ENCODE results near the gene MIS12. TPM values are rescaled to one million over a fixed set of nuclear protein-coding genes. Genes with fewer than 3 reads are reported as not detected.

MIS12 gene
- total and polyA plus RNA-seq, 2 of the 13 experiments (the other 11 are each of a cell fraction or from before 2014, with no cell fraction given) = 13.4 to 28.0 TPM

DNA sequence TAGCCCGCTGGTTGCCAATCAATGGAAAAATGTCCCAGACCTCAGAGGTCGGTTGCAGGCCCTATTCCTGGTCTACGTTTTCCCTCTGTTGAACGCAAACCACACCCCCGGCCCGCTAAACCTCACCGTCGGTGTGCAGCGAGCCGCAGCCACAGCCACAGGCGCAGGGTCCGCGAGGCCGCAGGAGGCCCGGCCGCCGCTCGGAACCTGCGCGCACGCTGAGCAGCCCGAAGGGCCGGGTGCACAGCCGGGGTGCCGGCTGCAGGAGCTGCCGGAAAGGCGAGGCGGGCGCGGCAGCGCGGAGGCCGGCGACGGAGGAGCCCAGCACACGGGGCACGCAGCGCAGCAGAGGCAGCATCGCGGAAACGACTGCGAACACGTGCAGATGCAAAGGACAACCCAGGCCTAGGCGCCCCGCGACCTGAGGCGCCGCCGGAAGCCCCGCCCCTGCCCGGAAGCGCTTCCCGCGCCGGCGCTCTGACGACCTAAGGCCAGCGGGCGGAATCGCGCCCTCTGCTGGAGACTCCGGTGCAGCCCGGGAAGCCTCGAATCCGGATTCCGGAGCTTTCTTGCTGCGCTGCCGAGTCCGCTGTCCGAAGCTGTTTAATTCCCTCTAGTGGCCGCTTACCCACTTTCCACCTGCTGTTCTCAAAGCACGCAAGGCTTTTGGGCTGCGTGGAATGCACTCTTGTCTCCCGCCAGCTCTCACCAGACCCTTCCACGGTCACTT is 47.5 kb upstream of the MIS12 start, which contains the start of gene C1QBP (continued):
- TF ChIP-seq ZNF576 (CRISPR knock-in tag; IDR thresholded peaks at IDR 0.05) = no peak
- TF ChIP-seq YY1 (IDR thresholded peaks at IDR 0.05; ENCODE audit: insufficient read depth, insufficient replicate concordance, low read depth, low read length) = peak; percentile 70
- peak; percentile 89 for TF ChIP-seq GATAD1 (CRISPR knock-in tag; IDR thresholded peaks at IDR 0.05)
- TF ChIP-seq ZNF747 (CRISPR knock-in tag; IDR thresholded peaks at IDR 0.05; ENCODE audit: borderline replicate concordance) = no peak; the same call in 1 of the 2 replicates
- TF ChIP-seq ARNTL (CRISPR knock-in tag; IDR thresholded peaks at IDR 0.05) = 0 out of 2 replicates have a peak, but pooled peaks have one; percentile 59
- no peak for TF ChIP-seq MED13 (CRISPR knock-in tag; IDR thresholded peaks at IDR 0.05)
- TF ChIP-seq, protein P1, sequence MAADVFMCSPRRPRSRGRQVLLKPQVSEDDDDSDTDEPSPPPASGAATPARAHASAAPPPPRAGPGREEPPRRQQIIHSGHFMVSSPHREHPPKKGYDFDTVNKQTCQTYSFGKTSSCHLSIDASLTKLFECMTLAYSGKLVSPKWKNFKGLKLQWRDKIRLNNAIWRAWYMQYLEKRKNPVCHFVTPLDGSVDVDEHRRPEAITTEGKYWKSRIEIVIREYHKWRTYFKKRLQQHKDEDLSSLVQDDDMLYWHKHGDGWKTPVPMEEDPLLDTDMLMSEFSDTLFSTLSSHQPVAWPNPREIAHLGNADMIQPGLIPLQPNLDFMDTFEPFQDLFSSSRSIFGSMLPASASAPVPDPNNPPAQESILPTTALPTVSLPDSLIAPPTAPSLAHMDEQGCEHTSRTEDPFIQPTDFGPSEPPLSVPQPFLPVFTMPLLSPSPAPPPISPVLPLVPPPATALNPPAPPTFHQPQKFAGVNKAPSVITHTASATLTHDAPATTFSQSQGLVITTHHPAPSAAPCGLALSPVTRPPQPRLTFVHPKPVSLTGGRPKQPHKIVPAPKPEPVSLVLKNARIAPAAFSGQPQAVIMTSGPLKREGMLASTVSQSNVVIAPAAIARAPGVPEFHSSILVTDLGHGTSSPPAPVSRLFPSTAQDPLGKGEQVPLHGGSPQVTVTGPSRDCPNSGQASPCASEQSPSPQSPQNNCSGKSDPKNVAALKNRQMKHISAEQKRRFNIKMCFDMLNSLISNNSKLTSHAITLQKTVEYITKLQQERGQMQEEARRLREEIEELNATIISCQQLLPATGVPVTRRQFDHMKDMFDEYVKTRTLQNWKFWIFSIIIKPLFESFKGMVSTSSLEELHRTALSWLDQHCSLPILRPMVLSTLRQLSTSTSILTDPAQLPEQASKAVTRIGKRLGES (CRISPR knock-in tag; IDR thresholded peaks at IDR 0.05; ENCODE audit: borderline replicate concordance) = no peak; the same call in 1 of the 2 replicates
- TF ChIP-seq ZNF761 (CRISPR knock-in tag; conservative IDR thresholded peaks at IDR 0.05) = peak; percentile 93
- no peak for TF ChIP-seq MLLT10 (CRISPR knock-in tag; IDR thresholded peaks at IDR 0.05)
- no peak for TF ChIP-seq ATF7 (IDR thresholded peaks at IDR 0.05)
- TF ChIP-seq ATF7 (CRISPR knock-in tag; IDR thresholded peaks at IDR 0.05) = peak; percentile 74
- TF ChIP-seq, protein P2, sequence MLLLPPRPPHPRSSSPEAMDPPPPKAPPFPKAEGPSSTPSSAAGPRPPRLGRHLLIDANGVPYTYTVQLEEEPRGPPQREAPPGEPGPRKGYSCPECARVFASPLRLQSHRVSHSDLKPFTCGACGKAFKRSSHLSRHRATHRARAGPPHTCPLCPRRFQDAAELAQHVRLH (CRISPR knock-in tag; IDR thresholded peaks at IDR 0.05; ENCODE audit: borderline replicate concordance, low read depth) = peak; percentile 67; the same call in 1 of the 2 replicates
- TF ChIP-seq ZBTB37 (CRISPR knock-in tag; IDR thresholded peaks at IDR 0.05) = no peak
- no peak for TF ChIP-seq ZMYM3 (CRISPR knock-in tag; IDR thresholded peaks at IDR 0.05)
- TF ChIP-seq ZNF367 (CRISPR knock-in tag; IDR thresholded peaks at IDR 0.05; ENCODE audit: borderline replicate concordance) = 0 out of 2 replicates have a peak, but pooled peaks have one; percentile 60
- TF ChIP-seq ZFY (CRISPR knock-in tag; IDR thresholded peaks at IDR 0.05) = peak; percentile 100
- peak; percentile 72; the same call in 1 of the 2 replicates for TF ChIP-seq ZNF562 (CRISPR knock-in tag; IDR thresholded peaks at IDR 0.05; ENCODE audit: borderline replicate concordance)
- TF ChIP-seq HMGA1 (CRISPR knock-in tag; conservative IDR thresholded peaks at IDR 0.05) = no peak
- TF ChIP-seq ZBED4 (CRISPR knock-in tag; IDR thresholded peaks at IDR 0.05; ENCODE audit: borderline replicate concordance) = 0 out of 2 replicates have a peak, but pooled peaks have one; percentile 34

Data from HepG2 (cell line).